Left lung (tissue), 10 donors: ENCODE results near the gene C16orf82. TPM values are rescaled to one million over a fixed set of nuclear protein-coding genes. Genes with fewer than 3 reads are reported as not detected.

Experiments
- ATAC-seq: fragments of 200-7000 bp; cut with Tn5 transposase; one replicate; pipeline ENCODE4 v1.9.1; 2020; ENCODE audit warnings: moderate library complexity
- DNase-seq, 4 donors: peaks; one replicate each; pipeline ENCODE4 v3.0.0-alpha.2; 2013 to 2020
- H3K27ac ChIP-seq, 2 donors: fragments of 200-600 bp; sonication (generic) in 1 of 2; one replicate each; pipeline versions ENCODE4 v1.5.0 to v1.8.0; 2020 to 2021
- H3K27me3 ChIP-seq, 2 donors: fragments of 200-600 bp; sonication (generic) in 1 of 2; one replicate each; pipeline versions ENCODE4 v1.5.0 to v1.8.0; 2020 to 2021
- H3K36me3 ChIP-seq, 2 donors: fragments of 200-600 bp; sonication (generic) in 1 of 2; one replicate each; pipeline versions ENCODE4 v1.5.0 to v1.8.0; 2020 to 2021
- H3K4me1 ChIP-seq, 2 donors: fragments of 200-600 bp; one replicate each; pipeline ENCODE4 v1.8.0; 2021
- H3K4me3 ChIP-seq, 2 donors: fragments of 200-600 bp; sonication (generic) in 1 of 2; one replicate each; pipeline versions ENCODE4 v1.5.0 to v1.8.0; 2020 to 2021; ENCODE audit warnings: mild to moderate bottlenecking in 1 of 2
- H3K9me3 ChIP-seq, 2 donors: fragments of 200-600 bp; sonication (generic) in 1 of 2; one replicate each; pipeline versions ENCODE4 v1.5.0 to v1.8.0; 2020 to 2021
- CTCF ChIP-seq, 2 donors: fragments of 200-600 bp; sonication (generic) in 1 of 2; IDR thresholded peaks; one replicate each; pipeline versions ENCODE4 v1.5.0 to v1.8.0; 2021; ENCODE audit warnings: antibody characterized with exemption in 2 of 2
- intact Hi-C, 2 donors: fragments of 100-400 bp; cut with DNase I; formaldehyde crosslinking; loops; one replicate each; pipeline versions ENCODE4 v1.11.2 to v1.14.2; 2022
- polyA plus RNA-seq, 6 donors: library from polyadenylated mRNA; unstranded; fragments of 120-200 nt; gene quantifications; one replicate each; pipeline ENCODE4 v1.2.1, GENCODE V29; 2013; ENCODE audit not compliant: insufficient read length in 6 of 6
- total RNA-seq, 2 donors: library from RNA; stranded (reverse); fragmentation: NEBNext Ultra II Directional; extraction: Animal tissue kit (Norgen Biotek cat#: 25700); gene quantifications; one replicate each; pipeline ENCODE4 v1.2.1, GENCODE V29; 2021
- donor health status: DM: no; HTN: yes; CAD: no.
- donor health status: DM: no; HTN: no; CAD: no.

C16orf82 gene
- total and polyA plus RNA-seq, 8 donors, result not detected

- DNase-seq, result no peak
- intact Hi-C loops, result no loop called here
- no peak for ATAC-seq
- no peaks in the 10 kb centered on the region for H3K4me1 ChIP-seq
- TF ChIP-seq CTCF (IDR thresholded peaks at IDR 0.05), result no peak
- H3K27ac ChIP-seq, result no peak overlapping the region
- no peaks in the 10 kb centered on the region for H3K27me3 ChIP-seq
- peaks cover 0 to 4% of the 10 kb centered on the region in 2 donors for H3K9me3 ChIP-seq
- H3K4me3 ChIP-seq, result no peak overlapping the region
- no peaks in the 10 kb centered on the region for H3K36me3 ChIP-seq
Observed at GRCh38 chr16:27048316-27048715, 18.4 kb upstream of the C16orf82 start.

GRCh38 chr16:27049117-27049516 is 17.6 kb upstream of the C16orf82 start:
- Histone ChIP-seq H3K4me3 (no peak overlapping the region), H3K36me3 (no peaks in the 10 kb centered on the region), H3K27ac (no peak overlapping the region), H3K4me1 (no peaks in the 10 kb centered on the region), H3K27me3 (no peaks in the 10 kb centered on the region), H3K9me3 (peaks cover 0 to 4% of the 10 kb centered on the region in 2 donors)
- ATAC-seq (no peak), DNase-seq (no peak)
- TF ChIP-seq CTCF (IDR thresholded peaks at IDR 0.05), result no peak
- intact Hi-C loops, result no loop called here

GRCh38 chr16:27052007-27052406 is 14.7 kb upstream of the C16orf82 start:
- no peak for TF ChIP-seq CTCF (IDR thresholded peaks at IDR 0.05)
- Histone ChIP-seq H3K9me3 (no peaks in the 10 kb centered on the region), H3K27me3 (no peaks in the 10 kb centered on the region), H3K4me1 (no peaks in the 10 kb centered on the region), H3K27ac (no peak overlapping the region), H3K36me3 (no peaks in the 10 kb centered on the region), H3K4me3 (no peak overlapping the region)
- ATAC-seq (no peak), DNase-seq (no peak)
- intact Hi-C loops, result no loop called here

- no peaks in the 10 kb centered on the region for H3K36me3 ChIP-seq
- H3K27me3 ChIP-seq, result peaks cover 0 to 3% of the 10 kb centered on the region in 2 donors
- no peak overlapping the region for H3K27ac ChIP-seq
- intact Hi-C loops, result no loop called here
- no peaks in the 10 kb centered on the region for H3K9me3 ChIP-seq
- no peak for TF ChIP-seq CTCF (IDR thresholded peaks at IDR 0.05)
- no peak for ATAC-seq
- no peak for DNase-seq
- H3K4me3 ChIP-seq, result no peak overlapping the region
- no peaks in the 10 kb centered on the region for H3K4me1 ChIP-seq
Observed at GRCh38 chr16:27053996-27054395, 12.7 kb upstream of the C16orf82 start.

GRCh38 chr16:27058299-27058698 is 8.4 kb upstream of the C16orf82 start:
- Histone ChIP-seq H3K36me3 (no peaks in the 10 kb centered on the region), H3K27me3 (peaks cover 0 to 17% of the 10 kb centered on the region in 2 donors), H3K9me3 (no peaks in the 10 kb centered on the region), H3K4me1 (no peaks in the 10 kb centered on the region), H3K27ac (no peak overlapping the region), H3K4me3 (no peak overlapping the region)
- intact Hi-C loops, result no loop called here
- no peak for ATAC-seq
- DNase-seq, result no peak
- TF ChIP-seq CTCF (IDR thresholded peaks at IDR 0.05), result no peak
